HL-60 (cell line): ENCODE data around the gene CNPY3.

Experiments used
- DNase-seq, 2 experiments: peaks; one replicate each; pipeline ENCODE4 v3.0.0-alpha.2; 2010 to 2020; ENCODE audit warnings: low read depth in 1 of 2, low spot score in 1 of 2
- H3K27ac ChIP-seq: fragments of 250-450 bp; sonication (Bioruptor Pico); replicated peaks from 2 replicates; pipeline ENCODE4 v1.5.1; 2020; ENCODE audit warnings: mild to moderate bottlenecking, moderate library complexity
- H3K27me3 ChIP-seq: fragments of 250-450 bp; sonication (Bioruptor Pico); 2 replicates; pipeline ENCODE4 v1.5.1; 2021; ENCODE audit warnings: mild to moderate bottlenecking, moderate library complexity; ENCODE audit not compliant: insufficient read depth, poor library complexity, severe bottlenecking
- H3K4me3 ChIP-seq: replicated peaks from 2 replicates; pipeline ENCODE4 v1.5.1; 2011; ENCODE audit warnings: mild to moderate bottlenecking, control low read depth, low read length; ENCODE audit not compliant: insufficient read depth
- CTCF ChIP-seq: IDR thresholded peaks from one replicate; pipeline ENCODE4 v1.5.1; 2011; ENCODE audit warnings: low read length, control low read depth, inconsistent platforms; ENCODE audit not compliant: insufficient read depth
- GABPA ChIP-seq: IDR thresholded peaks from 2 replicates; pipeline ENCODE4 v1.6.1; 2012; ENCODE audit warnings: low read depth
- POLR2AphosphoS5 ChIP-seq: IDR thresholded peaks from 2 replicates; pipeline ENCODE4 v1.6.1; 2012; ENCODE audit warnings: low read depth
- REST ChIP-seq: IDR thresholded peaks from 2 replicates; pipeline ENCODE4 v1.6.1; 2012; ENCODE audit warnings: low read depth; ENCODE audit not compliant: insufficient replicate concordance
- SPI1 ChIP-seq: IDR thresholded peaks from 2 replicates; pipeline ENCODE4 v1.6.1; 2012; ENCODE audit warnings: low read depth, mild to moderate bottlenecking, borderline replicate concordance

The CNPY3 gene

GRCh38 chr6:42911171-42912021 is 17.9 kb upstream of the CNPY3 start:
- TF ChIP-seq CTCF = no peak
- no peak for TF ChIP-seq POLR2AphosphoS5
- no peak for TF ChIP-seq GABPA
- no peak for TF ChIP-seq REST
- TF ChIP-seq SPI1 = no peak
- Histone ChIP-seq H3K27ac (no peak overlapping the region), H3K27me3 (no peaks in the 10 kb centered on the region), H3K4me3 (no peak overlapping the region)
- DNase-seq = no peak

DNA sequence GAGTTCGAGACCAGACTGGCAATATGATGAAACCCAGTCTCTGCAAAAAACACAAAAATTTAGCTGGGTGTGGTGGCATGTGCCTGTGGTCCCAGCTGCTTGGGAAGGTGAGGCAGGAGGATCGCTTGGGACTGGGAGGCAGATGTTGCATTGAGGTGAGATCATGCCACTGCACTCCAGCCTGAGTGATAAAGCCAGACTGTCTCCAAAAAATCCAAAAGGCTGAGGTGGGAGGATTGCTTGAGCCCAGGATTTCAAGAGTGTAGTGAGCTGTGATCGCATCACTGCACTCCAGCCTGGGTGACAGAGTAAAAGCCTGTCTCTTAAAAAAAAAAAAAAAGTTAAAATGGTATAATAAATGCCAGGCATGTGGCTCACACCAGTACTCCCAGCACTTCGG is 14.7 kb upstream of the CNPY3 start:
- H3K27me3 ChIP-seq = no peaks in the 10 kb centered on the region
- H3K4me3 ChIP-seq = no peak overlapping the region
- TF ChIP-seq CTCF (no peak), SPI1 (no peak), REST (no peak), GABPA (no peak), POLR2AphosphoS5 (no peak)
- H3K27ac ChIP-seq = no peak overlapping the region
- no peak for DNase-seq

DNA sequence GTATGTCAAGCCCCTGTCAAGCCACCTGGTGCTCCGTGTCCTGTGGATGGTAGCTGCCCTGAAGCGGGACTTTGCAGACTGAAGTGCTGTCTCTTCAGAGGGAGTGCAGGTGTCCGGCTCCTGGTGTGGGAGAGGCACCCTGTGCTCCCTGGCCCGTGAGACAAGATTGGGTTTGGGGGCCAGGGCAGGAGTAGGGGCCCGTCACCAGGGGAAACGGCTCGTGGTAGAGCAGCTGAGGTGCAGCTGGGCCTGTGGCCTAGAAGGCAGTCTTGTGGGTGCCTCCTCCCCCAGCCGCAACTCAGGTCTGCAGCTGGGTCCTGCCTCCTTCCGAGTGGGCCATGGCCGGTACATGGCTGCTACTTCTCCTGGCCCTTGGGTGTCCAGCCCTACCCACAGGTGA is 13.5 kb upstream of the CNPY3 start, which contains the start of gene PTCRA:
Gene PTCRA (plus strand): TSS at position 322 of the 400 bp plus-strand sequence. CDS start 17 bp downstream, at position 339.
- DNase-seq = no peak
- no peak for TF ChIP-seq GABPA
- TF ChIP-seq REST = no peak
- no peak for TF ChIP-seq POLR2AphosphoS5
- TF ChIP-seq SPI1 = no peak
- no peak for TF ChIP-seq CTCF
- no peaks in the 10 kb centered on the region for H3K27me3 ChIP-seq
- no peak within 1 kb of the TSS for H3K4me3 ChIP-seq
- no peak within 1 kb of the TSS for H3K27ac ChIP-seq
